LNCAP (cell line): ENCODE data around the gene FAM171A1.

ENCODE experiments used
- TF ChIP-seq, protein P1 (sequence below): fragments of 450-650 bp; IDR thresholded peaks from 2 replicates; pipeline ENCODE4 v1.5.1; 2017; ENCODE audit warnings: mild to moderate bottlenecking

FAM171A1 gene

DNA sequence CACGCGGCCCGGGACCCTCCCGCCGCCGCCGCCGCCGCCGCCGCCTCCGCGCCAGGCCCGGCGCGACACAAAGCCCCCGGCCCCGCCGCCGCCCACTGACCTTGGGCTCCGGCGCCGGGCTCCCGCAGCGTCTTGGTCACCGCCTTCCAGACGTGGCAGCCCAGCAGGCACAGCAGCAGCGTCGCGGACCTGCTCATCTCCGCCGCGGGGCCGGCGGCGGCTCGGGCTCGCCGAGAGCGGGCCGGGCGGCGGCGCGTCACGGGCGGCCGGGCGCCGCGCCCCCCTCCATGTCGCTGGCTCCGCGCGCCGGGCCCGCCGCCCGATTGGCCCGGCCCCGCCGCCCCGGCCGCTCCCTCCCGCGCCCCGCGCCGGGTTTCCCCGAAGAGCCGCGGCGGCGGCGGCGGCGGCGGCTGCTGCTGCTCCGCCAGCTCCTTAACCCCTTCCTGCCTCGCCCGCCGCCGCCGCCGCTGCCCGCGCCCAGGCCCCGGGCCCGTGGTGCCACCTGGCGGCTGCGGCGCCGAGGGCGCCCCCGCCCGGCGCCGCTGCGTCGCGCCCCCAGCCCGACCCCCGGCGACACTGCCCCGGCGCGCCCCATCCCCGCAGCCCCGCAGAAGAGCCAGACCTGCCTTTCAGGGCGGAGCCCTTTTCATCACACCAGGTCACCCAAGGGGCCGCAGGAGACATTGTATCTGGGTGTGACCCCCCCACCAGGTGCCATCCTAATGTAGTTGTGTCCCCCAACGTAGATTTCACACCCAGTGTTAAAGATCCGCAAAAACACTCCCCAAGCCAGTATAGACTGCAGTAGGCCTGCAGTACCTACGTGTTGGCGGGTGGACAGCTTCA lies at the start of gene FAM171A1:
Gene FAM171A1, minus strand, starts transcription at position 434 of the 846 bp plus-strand sequence. Its CDS starts 237 bp downstream, at position 197.
- TF ChIP-seq, protein P1, sequence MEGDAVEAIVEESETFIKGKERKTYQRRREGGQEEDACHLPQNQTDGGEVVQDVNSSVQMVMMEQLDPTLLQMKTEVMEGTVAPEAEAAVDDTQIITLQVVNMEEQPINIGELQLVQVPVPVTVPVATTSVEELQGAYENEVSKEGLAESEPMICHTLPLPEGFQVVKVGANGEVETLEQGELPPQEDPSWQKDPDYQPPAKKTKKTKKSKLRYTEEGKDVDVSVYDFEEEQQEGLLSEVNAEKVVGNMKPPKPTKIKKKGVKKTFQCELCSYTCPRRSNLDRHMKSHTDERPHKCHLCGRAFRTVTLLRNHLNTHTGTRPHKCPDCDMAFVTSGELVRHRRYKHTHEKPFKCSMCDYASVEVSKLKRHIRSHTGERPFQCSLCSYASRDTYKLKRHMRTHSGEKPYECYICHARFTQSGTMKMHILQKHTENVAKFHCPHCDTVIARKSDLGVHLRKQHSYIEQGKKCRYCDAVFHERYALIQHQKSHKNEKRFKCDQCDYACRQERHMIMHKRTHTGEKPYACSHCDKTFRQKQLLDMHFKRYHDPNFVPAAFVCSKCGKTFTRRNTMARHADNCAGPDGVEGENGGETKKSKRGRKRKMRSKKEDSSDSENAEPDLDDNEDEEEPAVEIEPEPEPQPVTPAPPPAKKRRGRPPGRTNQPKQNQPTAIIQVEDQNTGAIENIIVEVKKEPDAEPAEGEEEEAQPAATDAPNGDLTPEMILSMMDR, result peak; percentile 86

GRCh38 chr10:15420858-15421257 lies 49.8 kb upstream of the FAM171A1 start:
- TF ChIP-seq, protein P1, result no peak

GRCh38 chr10:15419279-15419874 lies 48.3 kb upstream of the FAM171A1 start:
- TF ChIP-seq, protein P1, result peak; percentile 88

- TF ChIP-seq, protein P1, result no peak
Observed at GRCh38 chr10:15416034-15416433, 44.9 kb upstream of the FAM171A1 start.

DNA sequence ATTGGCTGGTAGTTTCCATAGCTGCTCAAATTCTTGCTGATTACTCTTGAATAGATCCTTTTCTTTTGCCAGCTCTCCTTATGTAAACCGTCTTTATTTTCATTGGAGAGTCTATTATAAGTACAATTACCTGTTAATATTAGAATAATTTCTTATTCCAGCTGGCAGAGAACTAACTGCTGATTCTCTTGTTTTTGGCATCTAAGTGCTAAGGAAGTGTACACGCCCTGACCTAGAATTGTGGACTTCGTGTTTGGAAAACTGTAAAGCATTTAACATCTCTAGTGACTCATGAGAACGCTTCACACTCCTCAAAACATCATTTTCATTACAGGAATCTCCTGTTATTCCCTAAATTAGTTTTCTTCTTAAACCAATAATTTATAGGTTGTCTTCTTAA lies 39.9 kb upstream of the FAM171A1 start:
- TF ChIP-seq, protein P1, result no peak

- TF ChIP-seq, protein P1, result no peak
Observed at GRCh38 chr10:15408557-15408956, 37.5 kb upstream of the FAM171A1 start.

DNA sequence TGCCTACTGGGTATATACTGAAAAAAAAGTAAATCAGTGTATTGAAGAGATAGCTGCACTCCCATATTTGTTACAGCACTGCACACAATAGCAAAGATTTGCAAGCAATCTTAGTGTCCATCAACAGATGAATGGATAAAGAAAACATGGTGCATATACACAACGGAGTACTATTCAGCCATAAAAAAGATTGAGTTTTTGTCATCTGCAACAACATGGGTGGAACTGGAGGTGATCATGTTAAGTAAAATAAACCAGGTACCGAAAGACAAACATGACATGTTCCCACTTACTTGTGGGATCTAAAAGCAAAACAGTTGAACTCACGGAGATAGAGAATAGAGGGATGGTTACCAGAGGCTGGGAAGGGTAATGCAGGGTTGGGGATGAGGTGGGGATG lies 34.2 kb upstream of the FAM171A1 start:
- TF ChIP-seq, protein P1, result no peak
